SU-DHL-6 (cell line): ENCODE measurements around the gene UFM1.

Experiments used
- EZH2phosphoT487 ChIP-seq: fragments of 200-600 bp; sonication (generic), shearing (Covaris generic); conservative IDR thresholded peaks from 2 replicates; pipeline ENCODE4 v1.6.1; 2018; ENCODE audit warnings: mild to moderate bottlenecking, antibody characterized with exemption, low read length, moderate library complexity, mixed read lengths
- TF ChIP-seq, protein P1 (sequence below): fragments of 200-600 bp; sonication (generic); IDR thresholded peaks from one replicate; pipeline ENCODE4 v1.5.1; 2017; ENCODE audit warnings: antibody characterized with exemption, mild to moderate bottlenecking, low read length, moderate library complexity; ENCODE audit not compliant: insufficient read depth, poor library complexity, severe bottlenecking

DNA sequence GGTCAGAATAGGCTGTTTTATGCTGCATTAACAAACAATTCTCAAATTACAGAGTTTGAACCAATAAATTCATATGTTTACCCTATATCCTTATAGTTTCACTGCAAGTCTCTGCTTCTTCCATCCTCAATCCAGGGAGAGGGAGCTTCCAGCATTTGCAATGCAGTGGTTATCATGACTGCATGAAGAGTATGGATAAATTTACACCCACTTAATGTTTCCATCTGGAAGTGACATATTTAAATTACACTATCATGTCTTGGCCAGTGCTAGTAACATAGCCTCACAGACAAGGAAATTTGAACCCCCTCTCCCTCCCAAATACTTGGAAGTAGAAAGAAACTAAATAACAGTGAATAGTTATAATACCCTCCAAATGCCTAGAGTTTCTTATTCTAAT lies 33.5 kb upstream of the UFM1 start:
- TF ChIP-seq, protein P1, sequence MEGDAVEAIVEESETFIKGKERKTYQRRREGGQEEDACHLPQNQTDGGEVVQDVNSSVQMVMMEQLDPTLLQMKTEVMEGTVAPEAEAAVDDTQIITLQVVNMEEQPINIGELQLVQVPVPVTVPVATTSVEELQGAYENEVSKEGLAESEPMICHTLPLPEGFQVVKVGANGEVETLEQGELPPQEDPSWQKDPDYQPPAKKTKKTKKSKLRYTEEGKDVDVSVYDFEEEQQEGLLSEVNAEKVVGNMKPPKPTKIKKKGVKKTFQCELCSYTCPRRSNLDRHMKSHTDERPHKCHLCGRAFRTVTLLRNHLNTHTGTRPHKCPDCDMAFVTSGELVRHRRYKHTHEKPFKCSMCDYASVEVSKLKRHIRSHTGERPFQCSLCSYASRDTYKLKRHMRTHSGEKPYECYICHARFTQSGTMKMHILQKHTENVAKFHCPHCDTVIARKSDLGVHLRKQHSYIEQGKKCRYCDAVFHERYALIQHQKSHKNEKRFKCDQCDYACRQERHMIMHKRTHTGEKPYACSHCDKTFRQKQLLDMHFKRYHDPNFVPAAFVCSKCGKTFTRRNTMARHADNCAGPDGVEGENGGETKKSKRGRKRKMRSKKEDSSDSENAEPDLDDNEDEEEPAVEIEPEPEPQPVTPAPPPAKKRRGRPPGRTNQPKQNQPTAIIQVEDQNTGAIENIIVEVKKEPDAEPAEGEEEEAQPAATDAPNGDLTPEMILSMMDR, result no peak
- TF ChIP-seq EZH2phosphoT487, result no peak
